HG03575 (cell line): ENCODE measurements around the gene APIP.
"Not testable (repeated sequence)": the region's sequence is repeated elsewhere in the genome, so short reads cannot be mapped to it uniquely, and the experiment has no call there.

ENCODE experiments used
- ATAC-seq: cut with Tn5 transposase; IDR thresholded peaks from one replicate; pipeline ENCODE4 v1.9.1; 2021; ENCODE audit not compliant: unreplicated experiment, insufficient number of reproducible peaks, low FRiP score; ENCODE audit errors: extremely low read depth

Gene APIP

GRCh38 chr11:34928268-34928959, 12.2 kb upstream of the APIP start:
- ATAC-seq = no peak

- no peak for ATAC-seq
Measured at GRCh38 chr11:34926831-34927132, 10.6 kb upstream of the APIP start.

- no peak for ATAC-seq
Measured at GRCh38 chr11:34926101-34926830, 10.1 kb upstream of the APIP start.

GRCh38 chr11:34924714-34925113, 8.5 kb upstream of the APIP start:
- ATAC-seq = no peak

- ATAC-seq = no peak
Measured at GRCh38 chr11:34921156-34921555, 5.0 kb upstream of the APIP start.

- peak; percentile 11 for ATAC-seq
Measured at GRCh38 chr11:34916843-34917770, 928 bp upstream of the APIP start.

GRCh38 chr11:34915136-34916014, 804 bp downstream of the APIP start:
- no peak for ATAC-seq

- not testable (repeated sequence) for ATAC-seq
Measured at GRCh38 chr11:34913556-34913955, 2.6 kb downstream of the APIP start.

GRCh38 chr11:34911676-34912075, 4.5 kb downstream of the APIP start:
- no peak for ATAC-seq

- no peak for ATAC-seq
Measured at GRCh38 chr11:34910817-34911216, 5.4 kb downstream of the APIP start.

- no peak for ATAC-seq
Measured at GRCh38 chr11:34909955-34910354, 6.2 kb downstream of the APIP start.

- ATAC-seq = no peak
Measured at GRCh38 chr11:34909415-34909814, 6.8 kb downstream of the APIP start.

- ATAC-seq = no peak
Measured at GRCh38 chr11:34907934-34908593, 8.1 kb downstream of the APIP start.

- ATAC-seq = no peak
Measured at GRCh38 chr11:34905666-34906065, 10.5 kb downstream of the APIP start.

- ATAC-seq = no peak
Measured at GRCh38 chr11:34904421-34904955, 11.7 kb downstream of the APIP start.

- ATAC-seq = no peak
Measured at GRCh38 chr11:34899633-34900016, 16.6 kb downstream of the APIP start.

- no peak for ATAC-seq
Measured at GRCh38 chr11:34898474-34898873, 17.7 kb downstream of the APIP start.

GRCh38 chr11:34897171-34897870, 18.9 kb downstream of the APIP start:
- ATAC-seq = no peak
